H1 (cell line): Measurements from ENCODE around the gene MFRP. TPM values are rescaled to one million over a fixed set of nuclear protein-coding genes. Genes with fewer than 3 reads are reported as not detected.
A peak's percentile ranks its signal among the peaks of the same experiment; 100 is the strongest.

Source experiments
- CTCF ChIA-PET: fragments of 300-600 bp; sonication (Branson Sonifier 250); formaldehyde crosslinking; loops from one replicate; lab custom pipeline; 2021; ENCODE audit not compliant: partially characterized antibody; lab: Charles Lee
- POLR2A ChIA-PET: fragments of 300-600 bp; sonication (Branson Sonifier 250); formaldehyde crosslinking; loops from one replicate; lab custom pipeline; 2021; ENCODE audit warnings: inconsistent platforms; ENCODE audit not compliant: partially characterized antibody; lab: Charles Lee
- DNase-seq, 2 experiments: peaks; one replicate each; pipeline versions ENCODE4 v3.0.0 to v3.0.0-alpha.2; 2010 to 2022; ENCODE audit warnings: low spot score in 2 of 2, low read depth in 1 of 2, mixed read lengths in 1 of 2
- FAIRE-seq: peaks from 2 replicates; lab custom pipeline; 2011; peaks lifted over from hg19 to GRCh38; lab: Jason Lieb, UNC
- H2AFZ ChIP-seq: 2 replicates; pipeline ENCODE4 v1.8.1; 2012; ENCODE audit warnings: low read length, inconsistent platforms
- H2AK5ac ChIP-seq: 2 replicates; pipeline ENCODE4 v1.6.1; 2013; ENCODE audit warnings: low read depth, low read length
- H2BK120ac ChIP-seq: replicated peaks from 2 replicates; pipeline ENCODE3; 2013; ENCODE audit warnings: low read depth, low read length, inconsistent platforms
- H2BK12ac ChIP-seq: 2 replicates; pipeline ENCODE4 v1.6.1; 2013; ENCODE audit warnings: low read depth, low read length
- H2BK15ac ChIP-seq: 2 replicates; pipeline ENCODE4 v1.6.1; 2013; ENCODE audit warnings: low read length
- H2BK20ac ChIP-seq: 2 replicates; pipeline ENCODE4 v1.6.1; 2013; ENCODE audit warnings: low read length
- H2BK5ac ChIP-seq: 2 replicates; pipeline ENCODE4 v1.6.1; 2013; ENCODE audit warnings: low read depth, low read length
- H3K14ac ChIP-seq: 2 replicates; pipeline ENCODE4 v1.6.1; 2013; ENCODE audit warnings: inconsistent platforms; ENCODE audit not compliant: insufficient read length
- H3K18ac ChIP-seq: 2 replicates; pipeline ENCODE4 v1.6.1; 2013; ENCODE audit warnings: low read length; ENCODE audit errors: extremely low read depth
- H3K23ac ChIP-seq: 2 replicates; pipeline ENCODE4 v1.6.1; 2013; ENCODE audit warnings: inconsistent platforms; ENCODE audit not compliant: insufficient read length
- H3K23me2 ChIP-seq: 2 replicates; pipeline ENCODE4 v1.6.1; 2013; ENCODE audit warnings: low read depth, low read length
- H3K27ac ChIP-seq: 2 replicates; pipeline ENCODE4 v1.6.1; 2011; ENCODE audit warnings: low read depth, low read length, inconsistent platforms
- H3K27me3 ChIP-seq, 4 experiments: replicated peaks in 1 of 4; 1 replicate in 1 of 4; 2 replicates in 3 of 4; pipeline versions ENCODE4 v1.6.1 to v1.8.1; 2011 to 2013; ENCODE audit warnings: low read length in 3 of 4, mild to moderate bottlenecking in 3 of 4, inconsistent platforms in 2 of 4, mixed read lengths in 2 of 4, moderate library complexity in 1 of 4; ENCODE audit not compliant: control insufficient read depth in 3 of 4, insufficient read depth in 3 of 4; ENCODE audit errors: extremely low read depth in 1 of 4
- H3K36me3 ChIP-seq, 4 experiments: 2 replicates each; pipeline versions ENCODE4 v1.6.1 to v1.8.1; 2011 to 2013; ENCODE audit warnings: mild to moderate bottlenecking in 4 of 4, low read length in 3 of 4, moderate library complexity in 2 of 4, control low read depth in 1 of 4, inconsistent platforms in 1 of 4; ENCODE audit not compliant: insufficient read depth in 4 of 4, control insufficient read depth in 2 of 4
- H3K4ac ChIP-seq: replicated peaks from 2 replicates; pipeline ENCODE3; 2013; ENCODE audit warnings: low read length, low read depth, mixed read lengths, inconsistent platforms; ENCODE audit not compliant: insufficient read length
- H3K4me1 ChIP-seq, 4 experiments: replicated peaks in 1 of 4; 1 replicate in 1 of 4; 2 replicates in 3 of 4; pipeline versions ENCODE4 v1.6.1 to v1.8.1; 2011 to 2013; ENCODE audit warnings: low read length in 3 of 4, inconsistent platforms in 2 of 4, mixed read lengths in 1 of 4; ENCODE audit not compliant: insufficient read depth in 4 of 4, control insufficient read depth in 3 of 4
- H3K4me2 ChIP-seq, 2 experiments: 2 replicates each; pipeline versions ENCODE4 v1.6.1 to v1.8.1; 2011 to 2013; ENCODE audit warnings: low read depth in 2 of 2, low read length in 2 of 2, control low read depth in 1 of 2, inconsistent platforms in 1 of 2, mild to moderate bottlenecking in 1 of 2; ENCODE audit not compliant: insufficient read depth in 1 of 2
- H3K4me3 ChIP-seq, 4 experiments: fragments of 200-600, 300-600 bp in 1 of 4; sonication (generic), shearing (Covaris generic), sonication (Bioruptor Twin) in 1 of 4; 2 replicates each; pipeline versions ENCODE4 v1.5.1 to v1.8.1; 2011 to 2016; ENCODE audit warnings: low read length in 4 of 4, low read depth in 3 of 4, control low read depth in 2 of 4, inconsistent platforms in 2 of 4, mild to moderate bottlenecking in 2 of 4, mixed read lengths in 1 of 4, moderate library complexity in 1 of 4; ENCODE audit not compliant: insufficient read depth in 2 of 4; ENCODE audit errors: extremely low read depth in 1 of 4
- H3K56ac ChIP-seq: replicated peaks from 2 replicates; pipeline ENCODE3; 2013; ENCODE audit warnings: low read depth, mild to moderate bottlenecking, mixed read lengths, low read length, inconsistent platforms; ENCODE audit not compliant: insufficient read length
- H3K79me1 ChIP-seq: 2 replicates; pipeline ENCODE4 v1.6.1; 2013; ENCODE audit warnings: low read depth, low read length, control low read depth
- H3K79me2 ChIP-seq, 2 experiments: 2 replicates each; pipeline versions ENCODE4 v1.6.1 to v1.8.1; 2012 to 2013; ENCODE audit warnings: low read length in 2 of 2, mild to moderate bottlenecking in 2 of 2, inconsistent platforms in 1 of 2; ENCODE audit not compliant: insufficient read depth in 2 of 2, control insufficient read depth in 1 of 2
- H3K9ac ChIP-seq, 4 experiments: replicated peaks in 1 of 4; 1 replicate in 1 of 4; 2 replicates in 3 of 4; pipeline versions ENCODE4 v1.6.1 to v1.8.1; 2011 to 2013; ENCODE audit warnings: low read depth in 3 of 4, low read length in 3 of 4, control low read depth in 2 of 4, mild to moderate bottlenecking in 2 of 4, moderate library complexity in 2 of 4, inconsistent platforms in 1 of 4; ENCODE audit errors: extremely low read depth in 1 of 4
- H3K9me3 ChIP-seq, 2 experiments: 2 replicates each; pipeline versions ENCODE4 v1.6.1 to v1.8.1; 2012 to 2013; ENCODE audit warnings: mild to moderate bottlenecking in 2 of 2, moderate library complexity in 2 of 2, control low read depth in 1 of 2, inconsistent platforms in 1 of 2, low read depth in 1 of 2, low read length in 1 of 2, mixed read lengths in 1 of 2; ENCODE audit not compliant: insufficient read depth in 2 of 2
- H4K20me1 ChIP-seq, 2 experiments: replicated peaks in 1 of 2; 2 replicates each; pipeline versions ENCODE3 to v1.8.1; 2011 to 2013; ENCODE audit warnings: inconsistent platforms in 2 of 2, low read length in 2 of 2, mild to moderate bottlenecking in 1 of 2; ENCODE audit not compliant: insufficient read depth in 2 of 2, control insufficient read depth in 1 of 2
- H4K5ac ChIP-seq: 2 replicates; pipeline ENCODE4 v1.6.1; 2013; ENCODE audit warnings: low read length, low read depth, mixed read lengths, inconsistent platforms; ENCODE audit not compliant: insufficient read length
- H4K8ac ChIP-seq: 2 replicates; pipeline ENCODE4 v1.8.0; 2013; ENCODE audit warnings: mild to moderate bottlenecking, moderate library complexity, low read length, inconsistent platforms; ENCODE audit not compliant: insufficient read depth; ENCODE audit errors: extremely low read depth
- H4K91ac ChIP-seq: replicated peaks from 2 replicates; pipeline ENCODE3; 2013; ENCODE audit warnings: low read length, mixed read lengths, inconsistent platforms; ENCODE audit not compliant: insufficient read length
- CBX8 ChIP-seq: fragments of 300-800, 300-1000 bp; sonication (generic); IDR thresholded peaks from 2 replicates; pipeline ENCODE4 v1.7.1; 2016; ENCODE audit warnings: low read depth, low read length, borderline replicate concordance
- CHD1 ChIP-seq: IDR thresholded peaks from 2 replicates; pipeline ENCODE4 v1.6.1; 2012; ENCODE audit warnings: low read depth, low read length, improper control_type of control experiment
- GABPA ChIP-seq: IDR thresholded peaks from 2 replicates; pipeline ENCODE4 v1.6.1; 2011; ENCODE audit warnings: mild to moderate bottlenecking, low read length, moderate library complexity, borderline replicate concordance; ENCODE audit not compliant: insufficient read depth
- GTF2F1 ChIP-seq: IDR thresholded peaks from 2 replicates; pipeline ENCODE4 v1.6.1; 2012; ENCODE audit warnings: low read depth, low read length, improper control_type of control experiment, borderline replicate concordance
- JUN ChIP-seq: IDR thresholded peaks from 2 replicates; pipeline ENCODE4 v1.6.1; 2011; ENCODE audit warnings: low read depth, mild to moderate bottlenecking, improper control_type of control experiment, low read length
- JUND ChIP-seq: IDR thresholded peaks from 2 replicates; pipeline ENCODE4 v1.6.1; 2011; ENCODE audit warnings: mild to moderate bottlenecking, improper control_type of control experiment, low read length
- KDM1A ChIP-seq: fragments of 200-600, 300-600 bp; sonication (generic); IDR thresholded peaks from 2 replicates; pipeline ENCODE4 v1.7.1; 2016; ENCODE audit warnings: mild to moderate bottlenecking, low read length, borderline replicate concordance
- MAX ChIP-seq: IDR thresholded peaks from 2 replicates; pipeline ENCODE4 v1.6.1; 2012; ENCODE audit warnings: inconsistent platforms
- NRF1 ChIP-seq: IDR thresholded peaks from 2 replicates; pipeline ENCODE4 v1.6.1; 2011; ENCODE audit warnings: mild to moderate bottlenecking, low read depth, low read length, improper control_type of control experiment
- POLR2A ChIP-seq, 2 experiments: IDR thresholded peaks; 1 replicate in 1 of 2; 2 replicates in 1 of 2; pipeline ENCODE4 v1.6.1; 2011; ENCODE audit warnings: low read depth in 2 of 2, low read length in 2 of 2, mild to moderate bottlenecking in 2 of 2; ENCODE audit errors: control extremely low read depth in 1 of 2
- RXRA ChIP-seq: IDR thresholded peaks from 2 replicates; pipeline ENCODE4 v1.6.1; 2011; ENCODE audit warnings: low read depth, mild to moderate bottlenecking, low read length, moderate library complexity; ENCODE audit not compliant: insufficient read depth
- SP1 ChIP-seq: IDR thresholded peaks from 2 replicates; pipeline ENCODE4 v1.6.1; 2011; ENCODE audit warnings: low read depth, low read length
- SRF ChIP-seq: IDR thresholded peaks from 2 replicates; pipeline ENCODE4 v1.6.1; 2011; ENCODE audit warnings: mild to moderate bottlenecking, low read depth, low read length, moderate library complexity
- WGBS, 2 experiments: shearing (Covaris generic) in 1 of 2; methylation state at CpG; one replicate each; pipeline versions ENCODE4 v1.1.6 to v1.1.7; 2013 to 2015; ENCODE audit warnings: low lambda C conversion rate in 2 of 2, mixed read lengths in 2 of 2, inconsistent platforms in 1 of 2, low coverage in 1 of 2, missing lambda C conversion rate in 1 of 2; ENCODE audit not compliant: insufficient replicate concordance in 2 of 2, insufficient coverage in 1 of 2, insufficient read length in 1 of 2; ENCODE audit errors: extremely low coverage in 1 of 2, missing lambda C conversion rate in 1 of 2; 5-methylcytosine and 5-hydroxymethylcytosine counted together
- polyA plus RNA-seq, 7 experiments: library from polyadenylated mRNA; depleted of rRNA in 3 of 7; stranded (reverse) in 5 of 7; unstranded in 2 of 7; fragments of >200 nt in 5 of 7; fragments of 200-250 nt in 2 of 7; gene quantifications; 1 replicate in 5 of 7; 2 replicates in 1 of 7; 4 replicates in 1 of 7; pipeline versions ENCODE4 v1.2.1 to v1.2.3, GENCODE V29; 2011 to 2013; ENCODE audit warnings: missing spikeins in 2 of 7, mixed read lengths in 2 of 7
- total RNA-seq: library from RNA; stranded (reverse); fragmentation: NEBNext Ultra II Directional; extraction: Animal tissue kit (Norgen Biotek cat#: 25700); gene quantifications from 2 replicates; pipeline ENCODE4 v1.2.1, GENCODE V29; 2021

MFRP gene
- total and polyA plus RNA-seq, 2 of the 8 experiments (the other 6 are each of a cell fraction or from before 2014, with no cell fraction given), result 0.02 TPM; not detected in 1

- peaks cover 0 to 4% of the 10 kb centered on the region in 2 experiments for H4K20me1 ChIP-seq
- no peak for FAIRE-seq
- WGBS, 2 experiments, result 89% methylated on average over 14 of the region's 14 CpGs; no CpG with 5 or more reads in 1 of the 2 experiments
- TF ChIP-seq SRF (no peak), GTF2F1 (no peak), POLR2A (IDR thresholded peaks at IDR 0.05; ENCODE audit: control extremely low read depth in 1 of 2, low read depth in 2 of 2, low read length in 2 of 2) (no peak), NRF1 (no peak), MAX (no peak), JUN (no peak), KDM1A (no peak), SP1 (no peak), GABPA (no peak), CHD1 (no peak), CBX8 (no peak), RXRA (no peak), JUND (no peak)
Measured at GRCh38 chr11:119344291-119345010, 2.1 kb downstream of the MFRP start.

More at GRCh38 chr11:119344291-119345010, 2.1 kb downstream of the MFRP start:
- Histone ChIP-seq H3K18ac (no peak overlapping the region), H3K27me3 (peaks cover 8 to 38% (median 26%) of the 10 kb centered on the region in 4 experiments), H4K91ac (no peak overlapping the region), H3K9me3 (no peaks in the 10 kb centered on the region), H3K14ac (no peak overlapping the region), H2AK5ac (no peak overlapping the region), H4K5ac (no peak overlapping the region), H3K4me1 (peaks cover under 1 to 13% (median 9%) of the 10 kb centered on the region in 4 experiments; a peak in 6 of 7 replicates), H2BK20ac (no peak overlapping the region), H3K9ac (no peak overlapping the region), H3K27ac (no peak overlapping the region), H3K4me2 (no peak overlapping the region), H4K8ac (no peak overlapping the region), H3K23me2 (peaks cover 15% of the 10 kb centered on the region; the same call in 1 of the 2 replicates), H2BK120ac (no peak overlapping the region), H3K4ac (no peak overlapping the region), H3K79me1 (no peaks in the 10 kb centered on the region; the same call in 1 of the 2 replicates), H3K56ac (no peak overlapping the region), H3K79me2 (no peaks in the 10 kb centered on the region), H2BK15ac (0 out of 2 replicates have a peak overlapping the region, but pooled peaks have one; percentile 61), H3K4me3 (no peak overlapping the region), H2BK5ac (no peak overlapping the region), H3K23ac (no peak overlapping the region), H2AFZ (no peak overlapping the region), H2BK12ac (no peak overlapping the region), H3K36me3 (no peaks in the 10 kb centered on the region)
- no peak for DNase-seq
- POLR2A ChIA-PET, result interaction anchor here (1.0 to 1.5 kb wide), 3 partner anchors 27 to 58 kb away, joined by 3 read pairs; partner anchors contain the start of gene USP2
- CTCF ChIA-PET, result interaction anchor here (1.0 to 20.0 kb wide), 11 partner anchors 8 to 238 kb away, joined by 3 to 463 read pairs (median 5); partner anchors contain the start of genes MCAM and USP2
